Hepatocyte (in vitro differentiated cells): Measurements from ENCODE around the gene SYNJ2. TPM values are rescaled to one million over a fixed set of nuclear protein-coding genes. Genes with fewer than 3 reads are reported as not detected.
"Not testable (repeated sequence)": the region's sequence is repeated elsewhere in the genome, so short reads cannot be mapped to it uniquely, and the experiment has no call there.

Experiments used
- DNase-seq: peaks from one replicate; pipeline ENCODE4 v3.0.0-alpha.2; 2016; ENCODE audit warnings: low spot score
- H2AFZ ChIP-seq: fragments of 200-600 bp; sonication (generic); 2 replicates; pipeline ENCODE4 v1.6.0; 2016; ENCODE audit warnings: antibody characterized with exemption, mild to moderate bottlenecking
- H3K27ac ChIP-seq: fragments of 200-600 bp; sonication (generic); 2 replicates; pipeline ENCODE4 v1.5.1; 2016; ENCODE audit warnings: mild to moderate bottlenecking
- H3K27me3 ChIP-seq: fragments of 200-600 bp; sonication (generic); 2 replicates; pipeline ENCODE4 v1.6.1; 2016
- H3K36me3 ChIP-seq: fragments of 200-600 bp; sonication (generic); replicated peaks from 2 replicates; pipeline ENCODE4 v1.5.1; 2016; ENCODE audit warnings: low read depth; ENCODE audit not compliant: insufficient read depth
- H3K4me1 ChIP-seq: fragments of 200-600 bp; sonication (generic); 2 replicates; pipeline ENCODE4 v1.5.1; 2016; ENCODE audit warnings: mild to moderate bottlenecking, moderate library complexity; ENCODE audit not compliant: insufficient read depth
- H3K4me2 ChIP-seq: fragments of 200-600 bp; sonication (generic); 2 replicates; pipeline ENCODE4 v1.6.0; 2016
- H3K4me3 ChIP-seq: fragments of 200-600 bp; sonication (generic); 2 replicates; pipeline ENCODE4 v1.5.1; 2016; ENCODE audit warnings: mild to moderate bottlenecking
- H3K79me2 ChIP-seq: fragments of 200-600 bp; sonication (generic); 2 replicates; pipeline ENCODE4 v1.6.0; 2017; ENCODE audit warnings: mild to moderate bottlenecking
- H3K9me2 ChIP-seq: fragments of 200-600 bp; sonication (generic); replicated peaks from 2 replicates; pipeline ENCODE4 v1.6.0; 2017; ENCODE audit warnings: mild to moderate bottlenecking; ENCODE audit not compliant: insufficient read depth
- H3K9me3 ChIP-seq: fragments of 200-600 bp; sonication (generic); 2 replicates; pipeline ENCODE4 v1.5.1; 2016; ENCODE audit warnings: low read depth, mild to moderate bottlenecking
- H4K20me1 ChIP-seq: fragments of 200-600 bp; sonication (generic); 2 replicates; pipeline ENCODE4 v1.6.0; 2016; ENCODE audit warnings: mild to moderate bottlenecking; ENCODE audit not compliant: insufficient read depth, poor library complexity, severe bottlenecking
- EZH2 ChIP-seq: fragments of 200-600 bp; sonication (generic); IDR thresholded peaks from 2 replicates; pipeline ENCODE4 v1.6.1; 2016; ENCODE audit warnings: antibody characterized with exemption, mild to moderate bottlenecking, borderline replicate concordance
- EZH2phosphoT487 ChIP-seq: fragments of 200-600 bp; sonication (generic); IDR thresholded peaks from one replicate; pipeline ENCODE4 v1.6.1; 2018; ENCODE audit warnings: antibody characterized with exemption, mild to moderate bottlenecking, low read depth, moderate library complexity; ENCODE audit not compliant: unreplicated experiment, severe bottlenecking
- WGBS: methylation state at CpG from one replicate; pipeline ENCODE4 v1.1.6; 2016; ENCODE audit warnings: low lambda C conversion rate; ENCODE audit errors: missing lambda C conversion rate; 5-methylcytosine and 5-hydroxymethylcytosine counted together
- polyA plus RNA-seq: library from polyadenylated mRNA; unstranded; fragments of >200 nt; fragmentation: Nextera tagmentation; extraction: Ambion mirVana; gene quantifications from 2 replicates; pipeline ENCODE4 v1.2.1, GENCODE V29; 2016
- total RNA-seq: library from RNA; depleted of rRNA; stranded (reverse); fragments of >200 nt; gene quantifications from 2 replicates; pipeline ENCODE4 v1.2.3, GENCODE V29; 2014
- TF ChIP-seq, protein P1 (sequence below): fragments of 200-600 bp; sonication (generic); IDR thresholded peaks from 2 replicates; pipeline ENCODE4 v1.5.1; 2016; ENCODE audit warnings: antibody characterized with exemption, mild to moderate bottlenecking; ENCODE audit not compliant: poor library complexity

Gene SYNJ2
- total and polyA plus RNA-seq, 2 experiments from 2014 or later = 15.4 to 21.4 TPM

DNA sequence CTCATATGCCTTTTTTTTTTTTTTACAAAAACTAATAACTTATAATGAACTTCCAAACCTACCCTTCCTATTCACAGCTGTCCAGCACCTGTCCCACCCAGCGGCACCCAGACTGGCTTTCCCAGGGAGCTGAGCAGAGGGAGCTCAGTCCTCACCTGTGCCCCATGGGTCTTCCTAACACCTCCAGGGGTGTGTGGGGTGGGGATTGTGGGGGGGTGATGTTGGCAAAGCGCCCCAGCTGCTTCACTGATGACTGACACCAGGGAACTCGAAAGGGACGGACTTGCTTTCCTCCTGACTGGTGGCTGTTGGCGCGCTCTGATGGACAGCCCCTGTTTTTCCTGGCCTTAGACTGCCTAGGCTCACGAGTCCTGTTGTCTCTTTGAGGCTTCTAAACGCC, 14.2 kb upstream of the SYNJ2 start:
- Histone ChIP-seq H3K4me2 (no peak overlapping the region), H3K4me1 (peaks cover 14% of the 10 kb centered on the region), H3K9me3 (no peaks in the 10 kb centered on the region), H3K9me2 (no peaks in the 10 kb centered on the region), H2AFZ (no peak overlapping the region), H4K20me1 (no peaks in the 10 kb centered on the region), H3K27ac (peak overlapping the region; percentile 96), H3K27me3 (no peaks in the 10 kb centered on the region), H3K36me3 (no peaks in the 10 kb centered on the region), H3K4me3 (no peak overlapping the region), H3K79me2 (no peaks in the 10 kb centered on the region)
- 95% methylated on average over 5 of the region's 8 CpGs for WGBS
- DNase-seq = no peak
- TF ChIP-seq, protein P1, sequence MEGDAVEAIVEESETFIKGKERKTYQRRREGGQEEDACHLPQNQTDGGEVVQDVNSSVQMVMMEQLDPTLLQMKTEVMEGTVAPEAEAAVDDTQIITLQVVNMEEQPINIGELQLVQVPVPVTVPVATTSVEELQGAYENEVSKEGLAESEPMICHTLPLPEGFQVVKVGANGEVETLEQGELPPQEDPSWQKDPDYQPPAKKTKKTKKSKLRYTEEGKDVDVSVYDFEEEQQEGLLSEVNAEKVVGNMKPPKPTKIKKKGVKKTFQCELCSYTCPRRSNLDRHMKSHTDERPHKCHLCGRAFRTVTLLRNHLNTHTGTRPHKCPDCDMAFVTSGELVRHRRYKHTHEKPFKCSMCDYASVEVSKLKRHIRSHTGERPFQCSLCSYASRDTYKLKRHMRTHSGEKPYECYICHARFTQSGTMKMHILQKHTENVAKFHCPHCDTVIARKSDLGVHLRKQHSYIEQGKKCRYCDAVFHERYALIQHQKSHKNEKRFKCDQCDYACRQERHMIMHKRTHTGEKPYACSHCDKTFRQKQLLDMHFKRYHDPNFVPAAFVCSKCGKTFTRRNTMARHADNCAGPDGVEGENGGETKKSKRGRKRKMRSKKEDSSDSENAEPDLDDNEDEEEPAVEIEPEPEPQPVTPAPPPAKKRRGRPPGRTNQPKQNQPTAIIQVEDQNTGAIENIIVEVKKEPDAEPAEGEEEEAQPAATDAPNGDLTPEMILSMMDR = no peak
- TF ChIP-seq EZH2phosphoT487 (no peak), EZH2 (no peak)

DNA sequence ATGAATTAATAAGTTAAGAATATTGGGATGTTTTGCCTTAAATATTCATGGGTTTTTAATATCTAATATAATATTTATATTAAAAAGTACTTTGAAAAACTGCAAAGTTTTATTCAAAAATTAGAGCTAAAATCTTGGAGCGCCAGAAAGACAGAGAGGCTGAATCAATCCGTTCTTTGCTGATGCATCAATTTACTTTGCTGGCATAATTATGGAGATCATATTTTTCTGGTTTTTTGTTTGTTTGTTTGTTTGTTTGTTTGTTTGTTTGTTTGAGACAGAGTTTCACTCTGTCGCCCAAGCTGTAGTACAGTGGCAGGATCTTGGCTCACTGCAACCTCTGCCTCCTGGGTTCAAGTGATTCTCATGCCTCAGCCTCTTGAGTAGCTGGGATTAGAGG, 9.5 kb upstream of the SYNJ2 start:
- H3K4me2 ChIP-seq, H2AFZ ChIP-seq, DNase-seq, H3K4me1 ChIP-seq, H3K9me2 ChIP-seq, H3K27me3 ChIP-seq, H3K9me3 ChIP-seq, H4K20me1 ChIP-seq, H3K36me3 ChIP-seq, H3K27ac ChIP-seq, H3K4me3 ChIP-seq, H3K79me2 ChIP-seq: not testable (repeated sequence)
- over 99% methylated on average over 3 of the region's 3 CpGs for WGBS

DNA sequence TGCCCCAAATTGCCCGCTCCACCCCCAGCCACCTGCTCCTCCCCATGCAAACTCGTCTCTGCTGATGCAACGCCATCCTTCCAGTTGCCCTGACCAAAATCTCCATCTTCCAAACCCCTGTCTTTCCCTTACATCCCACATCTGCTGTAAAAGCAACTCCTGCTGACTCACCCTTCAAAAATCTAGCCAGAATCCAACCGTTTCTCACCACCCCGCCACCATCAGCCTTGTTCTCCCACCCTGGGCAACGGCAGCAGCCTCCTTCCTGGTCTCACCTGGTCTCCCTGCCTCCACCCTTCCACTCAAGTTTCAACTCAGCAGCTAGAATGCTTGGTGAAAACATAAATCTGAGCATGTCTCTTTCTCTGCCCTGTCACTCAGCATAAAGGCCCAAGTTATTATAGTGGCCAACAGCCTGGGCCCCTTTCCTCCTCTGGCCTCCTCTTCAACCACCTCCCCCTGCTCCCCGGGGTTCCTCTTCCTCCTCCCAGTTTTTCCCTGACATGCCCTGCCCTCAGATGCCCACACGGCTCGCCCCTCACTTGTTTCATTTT, 7.2 kb upstream of the SYNJ2 start:
- H3K27me3 ChIP-seq = no peaks in the 10 kb centered on the region
- H3K4me2 ChIP-seq = no peak overlapping the region
- H2AFZ ChIP-seq = no peak overlapping the region
- H3K27ac ChIP-seq = no peak overlapping the region
- no peaks in the 10 kb centered on the region for H3K9me2 ChIP-seq
- H3K4me1 ChIP-seq = no peaks in the 10 kb centered on the region
- DNase-seq = no peak
- no peaks in the 10 kb centered on the region for H3K79me2 ChIP-seq
- H3K36me3 ChIP-seq = no peaks in the 10 kb centered on the region
- no peak for TF ChIP-seq EZH2
- TF ChIP-seq EZH2phosphoT487 = no peak
- TF ChIP-seq, protein P1 = no peak
- H4K20me1 ChIP-seq = no peaks in the 10 kb centered on the region
- H3K4me3 ChIP-seq = no peak overlapping the region
- no peaks in the 10 kb centered on the region for H3K9me3 ChIP-seq
- WGBS = 81% methylated on average over 9 of the region's 9 CpGs

- Histone ChIP-seq H3K4me1 (no peaks in the 10 kb centered on the region), H3K9me3 (no peaks in the 10 kb centered on the region), H3K79me2 (no peaks in the 10 kb centered on the region), H3K27ac (no peak overlapping the region), H3K4me2 (no peak overlapping the region), H4K20me1 (no peaks in the 10 kb centered on the region), H3K4me3 (no peak overlapping the region), H3K27me3 (no peaks in the 10 kb centered on the region), H3K36me3 (no peaks in the 10 kb centered on the region), H2AFZ (no peak overlapping the region), H3K9me2 (no peaks in the 10 kb centered on the region)
- 75% methylated on average over 3 of the region's 3 CpGs for WGBS
- no peak for DNase-seq
- TF ChIP-seq, protein P1 = no peak
- TF ChIP-seq EZH2 (no peak), EZH2phosphoT487 (no peak)
Observed at GRCh38 chr6:157974967-157975366, 6.7 kb upstream of the SYNJ2 start.
